Measurements from ENCODE around the gene CLEC16A.
"Not testable (repeated sequence)": the region's sequence is repeated elsewhere in the genome, so short reads cannot be mapped to it uniquely, and the experiment has no call there.

Gene CLEC16A

DNA sequence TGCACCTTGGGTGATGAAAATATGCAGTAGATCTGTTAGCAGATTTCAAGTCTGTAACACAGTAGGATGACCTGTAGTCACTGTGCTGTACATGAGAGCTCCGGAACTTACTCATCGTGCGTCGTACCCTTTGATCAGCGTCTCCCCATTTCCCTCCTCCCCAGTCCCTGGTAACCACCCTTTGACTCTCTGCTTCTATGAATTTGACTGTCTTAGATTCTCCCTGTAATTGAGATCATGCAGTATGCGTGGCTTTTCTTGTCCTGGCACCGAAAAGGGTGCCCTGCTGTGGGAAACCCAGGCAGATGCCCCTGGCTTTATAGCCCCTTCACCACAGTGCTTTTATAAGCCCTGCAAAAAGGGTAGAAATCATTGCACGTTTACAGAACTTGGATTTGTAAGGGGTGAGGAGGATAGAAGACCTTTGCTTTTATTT, 20.5 kb downstream of the CLEC16A start:
- TF ChIP-seq, protein P1, sequence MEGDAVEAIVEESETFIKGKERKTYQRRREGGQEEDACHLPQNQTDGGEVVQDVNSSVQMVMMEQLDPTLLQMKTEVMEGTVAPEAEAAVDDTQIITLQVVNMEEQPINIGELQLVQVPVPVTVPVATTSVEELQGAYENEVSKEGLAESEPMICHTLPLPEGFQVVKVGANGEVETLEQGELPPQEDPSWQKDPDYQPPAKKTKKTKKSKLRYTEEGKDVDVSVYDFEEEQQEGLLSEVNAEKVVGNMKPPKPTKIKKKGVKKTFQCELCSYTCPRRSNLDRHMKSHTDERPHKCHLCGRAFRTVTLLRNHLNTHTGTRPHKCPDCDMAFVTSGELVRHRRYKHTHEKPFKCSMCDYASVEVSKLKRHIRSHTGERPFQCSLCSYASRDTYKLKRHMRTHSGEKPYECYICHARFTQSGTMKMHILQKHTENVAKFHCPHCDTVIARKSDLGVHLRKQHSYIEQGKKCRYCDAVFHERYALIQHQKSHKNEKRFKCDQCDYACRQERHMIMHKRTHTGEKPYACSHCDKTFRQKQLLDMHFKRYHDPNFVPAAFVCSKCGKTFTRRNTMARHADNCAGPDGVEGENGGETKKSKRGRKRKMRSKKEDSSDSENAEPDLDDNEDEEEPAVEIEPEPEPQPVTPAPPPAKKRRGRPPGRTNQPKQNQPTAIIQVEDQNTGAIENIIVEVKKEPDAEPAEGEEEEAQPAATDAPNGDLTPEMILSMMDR (conservative IDR thresholded peaks at IDR 0.05; ENCODE audit: low read depth, low read length), result no peak
- Histone ChIP-seq H3K9ac (peak overlapping the region; percentile 87), H3K4me2 (peak overlapping the region; percentile 97), H3K27me3 (ENCODE audit: insufficient read depth, low read depth) (no peaks in the 10 kb centered on the region), H3K79me2 (ENCODE audit: insufficient read depth, low read depth) (peaks cover 8% of the 10 kb centered on the region; the same call in 1 of the 2 replicates), H4K20me1 (ENCODE audit: insufficient read depth) (no peaks in the 10 kb centered on the region), H3K27ac (peak overlapping the region; percentile 97), H3K4me3 (IDR thresholded peaks at IDR 0.05; ENCODE audit: insufficient read depth, low read depth, low read length) (peak overlapping the region; percentile 30), H3K36me3 (ENCODE audit: insufficient read depth) (no peaks in the 10 kb centered on the region), H3K4me1 (ENCODE audit: low read depth, poor library complexity, severe bottlenecking) (peaks cover 68% of the 10 kb centered on the region), H2AFZ (ENCODE audit: low read depth) (no peak overlapping the region)

DNA sequence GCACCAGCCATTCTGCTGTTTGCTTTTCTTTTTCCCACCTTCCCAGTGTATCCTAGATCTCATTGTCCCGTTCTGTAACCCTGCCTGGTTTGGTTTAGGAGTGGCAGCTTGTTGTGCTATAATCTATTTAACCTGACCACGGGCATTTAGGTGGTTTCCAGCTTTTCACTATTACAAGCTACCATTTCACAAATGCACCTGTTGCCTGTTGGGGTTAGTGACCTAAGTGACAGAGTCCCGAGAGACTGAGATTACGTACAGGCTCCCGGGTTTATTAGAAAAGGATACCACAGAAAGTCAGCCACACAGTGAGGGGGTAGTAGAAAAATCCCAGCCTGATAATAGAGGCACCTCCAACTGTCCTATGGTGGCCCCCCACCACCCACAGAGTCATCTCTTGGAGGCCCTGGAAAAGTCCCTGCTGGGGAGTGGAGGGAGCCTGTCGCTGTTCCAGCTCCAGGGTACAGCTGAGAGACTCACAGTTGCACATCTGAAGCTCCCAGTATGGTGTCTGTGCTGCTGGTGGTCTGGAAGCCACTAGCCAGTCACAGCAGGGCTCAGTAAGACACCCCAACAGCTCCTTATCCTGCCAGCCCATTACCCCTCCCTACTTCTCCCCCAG, 21.2 kb downstream of the CLEC16A start:
- no peaks in the 10 kb centered on the region for H3K36me3 ChIP-seq (ENCODE audit: insufficient read depth)
- no peaks in the 10 kb centered on the region for H3K27me3 ChIP-seq (ENCODE audit: insufficient read depth, low read depth)
- peaks cover 6% of the 10 kb centered on the region; the same call in 1 of the 2 replicates for H3K79me2 ChIP-seq (ENCODE audit: insufficient read depth, low read depth)
- peak overlapping the region; percentile 87 for H3K9ac ChIP-seq
- TF ChIP-seq, protein P1 (conservative IDR thresholded peaks at IDR 0.05; ENCODE audit: low read depth, low read length), result no peak
- H4K20me1 ChIP-seq (ENCODE audit: insufficient read depth), result no peaks in the 10 kb centered on the region
- peak overlapping the region; percentile 97 for H3K4me2 ChIP-seq
- H3K4me1 ChIP-seq (ENCODE audit: low read depth, poor library complexity, severe bottlenecking), result peaks cover 71% of the 10 kb centered on the region
- peak overlapping the region; percentile 97 for H3K27ac ChIP-seq
- H3K4me3 ChIP-seq (IDR thresholded peaks at IDR 0.05; ENCODE audit: insufficient read depth, low read depth, low read length), result peak overlapping the region; percentile 30
- no peak overlapping the region for H2AFZ ChIP-seq (ENCODE audit: low read depth)

DNA sequence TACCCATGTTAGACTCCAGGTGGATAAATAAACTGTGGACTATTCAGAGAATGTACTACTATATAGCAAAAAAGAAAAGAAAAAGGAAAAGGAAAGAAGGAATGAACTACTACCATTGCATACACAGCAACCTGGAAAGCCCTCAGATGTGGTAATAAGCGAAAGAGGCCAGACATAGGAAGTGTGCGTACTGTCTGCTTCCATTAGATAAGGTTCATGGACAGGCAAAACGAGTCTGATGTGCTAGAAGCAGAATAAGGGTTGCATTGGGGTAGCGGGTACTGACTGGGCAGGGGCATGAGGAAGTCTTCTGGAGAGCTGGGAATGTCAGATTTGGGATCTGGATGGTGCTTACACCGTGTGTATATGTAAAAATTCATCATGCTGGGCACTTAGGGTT, 21.8 kb downstream of the CLEC16A start:
- H3K27me3 ChIP-seq (ENCODE audit: insufficient read depth, low read depth), result no peaks in the 10 kb centered on the region
- H3K79me2 ChIP-seq (ENCODE audit: insufficient read depth, low read depth), result peaks cover 5% of the 10 kb centered on the region; the same call in 1 of the 2 replicates
- H3K27ac ChIP-seq, result peak overlapping the region; percentile 97
- H2AFZ ChIP-seq (ENCODE audit: low read depth), result no peak overlapping the region
- peak overlapping the region; percentile 87 for H3K9ac ChIP-seq
- H3K36me3 ChIP-seq (ENCODE audit: insufficient read depth), result no peaks in the 10 kb centered on the region
- no peaks in the 10 kb centered on the region for H4K20me1 ChIP-seq (ENCODE audit: insufficient read depth)
- peak overlapping the region; percentile 97 for H3K4me2 ChIP-seq
- TF ChIP-seq, protein P1 (conservative IDR thresholded peaks at IDR 0.05; ENCODE audit: low read depth, low read length), result no peak
- no peak overlapping the region for H3K4me3 ChIP-seq (IDR thresholded peaks at IDR 0.05; ENCODE audit: insufficient read depth, low read depth, low read length)
- H3K4me1 ChIP-seq (ENCODE audit: low read depth, poor library complexity, severe bottlenecking), result peaks cover 72% of the 10 kb centered on the region

DNA sequence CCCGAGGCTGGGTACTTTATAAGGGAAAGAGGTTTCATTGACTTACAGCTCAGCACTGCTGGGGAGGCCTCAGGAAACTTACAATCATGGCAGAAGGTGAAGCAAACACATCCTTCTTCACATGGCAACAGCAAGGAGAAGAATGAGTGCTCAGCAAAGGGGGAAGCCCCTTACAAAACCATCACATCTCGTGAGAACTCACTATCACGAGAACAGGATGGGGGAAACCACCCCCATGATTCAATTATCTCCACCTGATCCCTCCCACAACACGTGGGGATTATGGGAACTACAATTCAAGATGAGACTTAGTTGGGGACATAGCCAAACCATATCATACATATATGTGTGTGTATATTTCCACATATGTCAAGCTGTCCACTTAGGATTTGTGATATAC, 22.2 kb downstream of the CLEC16A start:
- peaks cover 76% of the 10 kb centered on the region for H3K4me1 ChIP-seq (ENCODE audit: low read depth, poor library complexity, severe bottlenecking)
- peak overlapping the region; percentile 97 for H3K4me2 ChIP-seq
- H3K27me3 ChIP-seq (ENCODE audit: insufficient read depth, low read depth); H3K4me3 ChIP-seq (IDR thresholded peaks at IDR 0.05; ENCODE audit: insufficient read depth, low read depth, low read length); H3K79me2 ChIP-seq (ENCODE audit: insufficient read depth, low read depth); H4K20me1 ChIP-seq (ENCODE audit: insufficient read depth); H2AFZ ChIP-seq (ENCODE audit: low read depth); H3K36me3 ChIP-seq (ENCODE audit: insufficient read depth): not testable (repeated sequence)
- H3K27ac ChIP-seq, result peak overlapping the region; percentile 97
- peak overlapping the region; percentile 87; the same call in 1 of the 2 replicates for H3K9ac ChIP-seq

DNA sequence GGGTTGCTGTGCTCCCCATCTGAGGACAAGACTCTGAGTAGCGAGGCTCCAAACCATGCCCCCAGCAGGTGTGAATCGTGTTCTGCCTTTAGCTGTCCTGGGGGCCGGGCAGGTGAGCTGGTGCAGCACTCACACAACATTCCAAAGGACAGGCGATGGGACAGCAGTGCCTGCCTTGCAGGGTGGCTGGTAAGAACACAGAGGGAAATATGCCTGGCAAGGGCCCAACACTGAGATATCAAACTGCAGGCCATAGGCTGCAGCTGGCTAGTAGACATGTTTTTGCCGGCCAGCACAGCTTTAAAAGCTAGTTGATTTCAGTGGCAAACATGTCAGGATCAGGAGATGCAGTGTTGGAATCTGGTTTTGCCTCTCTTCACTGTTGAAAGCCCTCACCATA, 23.6 kb downstream of the CLEC16A start:
- H2AFZ ChIP-seq (ENCODE audit: low read depth), result no peak overlapping the region
- peaks cover 5% of the 10 kb centered on the region; the same call in 1 of the 2 replicates for H3K79me2 ChIP-seq (ENCODE audit: insufficient read depth, low read depth)
- H3K4me2 ChIP-seq, result no peak overlapping the region; the same call in 1 of the 2 replicates
- no peak overlapping the region for H3K4me3 ChIP-seq (IDR thresholded peaks at IDR 0.05; ENCODE audit: insufficient read depth, low read depth, low read length)
- peaks cover 80% of the 10 kb centered on the region for H3K4me1 ChIP-seq (ENCODE audit: low read depth, poor library complexity, severe bottlenecking)
- TF ChIP-seq, protein P1 (conservative IDR thresholded peaks at IDR 0.05; ENCODE audit: low read depth, low read length), result no peak
- H3K36me3 ChIP-seq (ENCODE audit: insufficient read depth), result no peaks in the 10 kb centered on the region
- H3K9ac ChIP-seq, result no peak overlapping the region
- H3K27ac ChIP-seq, result no peak overlapping the region
- H4K20me1 ChIP-seq (ENCODE audit: insufficient read depth), result no peaks in the 10 kb centered on the region
- H3K27me3 ChIP-seq (ENCODE audit: insufficient read depth, low read depth), result no peaks in the 10 kb centered on the region
